Transverse colon (tissue), 3 donors: Measurements from ENCODE around the gene TAF11L14.

Source experiments
- CTCF ChIP-seq, 5 experiments: fragments of 200-600 bp in 3 of 5; fragments of 450-650 bp in 2 of 5; sonication (generic) in 3 of 5; IDR thresholded peaks; 1 replicate in 2 of 5; 2 replicates in 3 of 5; pipeline ENCODE4 v1.5.1; 2016 to 2017; ENCODE audit warnings: antibody characterized with exemption in 5 of 5, inconsistent platforms in 3 of 5, mild to moderate bottlenecking in 2 of 5, moderate library complexity in 1 of 5
- POLR2A ChIP-seq: fragments of 450-650 bp; IDR thresholded peaks from one replicate; pipeline ENCODE4 v1.6.1; 2016; ENCODE audit warnings: antibody characterized with exemption, mild to moderate bottlenecking, moderate library complexity

- no peak for TF ChIP-seq CTCF (IDR thresholded peaks at IDR 0.05)
- no peak for TF ChIP-seq POLR2A
Measured at GRCh38 chr5:17620627-17621026, 13.6 kb upstream of the TAF11L14 start.
